Brain microvascular endothelial cell (primary cell): ENCODE measurements around the gene PRKACB.

Experiments used
- DNase-seq: peaks from one replicate; pipeline ENCODE4 v3.0.0-alpha.2; 2020
- H3K27ac ChIP-seq: fragments of 250-450 bp; sonication (Bioruptor Pico); 2 replicates; pipeline ENCODE4 v1.5.1; 2020; ENCODE audit warnings: mild to moderate bottlenecking, moderate library complexity
- H3K27me3 ChIP-seq: fragments of 250-450 bp; sonication (Bioruptor Pico); replicated peaks from 2 replicates; pipeline ENCODE4 v1.5.1; 2020; ENCODE audit warnings: mild to moderate bottlenecking
- H3K36me3 ChIP-seq: fragments of 250-450 bp; sonication (Bioruptor Pico); replicated peaks from 2 replicates; pipeline ENCODE4 v1.5.1; 2020; ENCODE audit warnings: mild to moderate bottlenecking
- H3K4me3 ChIP-seq: 2 replicates; pipeline ENCODE4 v1.5.1; 2011; ENCODE audit warnings: low read depth, mild to moderate bottlenecking, control low read depth, low read length, moderate library complexity
- in situ Hi-C: cut with HindIII; loops from 2 replicates; pipeline ENCODE4 v1.10.0; 2017; ENCODE audit warnings: low sequenced_read_pairs, low pct_ligation_motif_present
- TF ChIP-seq, protein P1 (sequence below): IDR thresholded peaks from 2 replicates; pipeline ENCODE4 v1.5.1; 2011; ENCODE audit warnings: low read depth, mild to moderate bottlenecking, moderate library complexity, low read length, control low read depth, inconsistent platforms; ENCODE audit errors: missing control alignments

PRKACB gene

DNA sequence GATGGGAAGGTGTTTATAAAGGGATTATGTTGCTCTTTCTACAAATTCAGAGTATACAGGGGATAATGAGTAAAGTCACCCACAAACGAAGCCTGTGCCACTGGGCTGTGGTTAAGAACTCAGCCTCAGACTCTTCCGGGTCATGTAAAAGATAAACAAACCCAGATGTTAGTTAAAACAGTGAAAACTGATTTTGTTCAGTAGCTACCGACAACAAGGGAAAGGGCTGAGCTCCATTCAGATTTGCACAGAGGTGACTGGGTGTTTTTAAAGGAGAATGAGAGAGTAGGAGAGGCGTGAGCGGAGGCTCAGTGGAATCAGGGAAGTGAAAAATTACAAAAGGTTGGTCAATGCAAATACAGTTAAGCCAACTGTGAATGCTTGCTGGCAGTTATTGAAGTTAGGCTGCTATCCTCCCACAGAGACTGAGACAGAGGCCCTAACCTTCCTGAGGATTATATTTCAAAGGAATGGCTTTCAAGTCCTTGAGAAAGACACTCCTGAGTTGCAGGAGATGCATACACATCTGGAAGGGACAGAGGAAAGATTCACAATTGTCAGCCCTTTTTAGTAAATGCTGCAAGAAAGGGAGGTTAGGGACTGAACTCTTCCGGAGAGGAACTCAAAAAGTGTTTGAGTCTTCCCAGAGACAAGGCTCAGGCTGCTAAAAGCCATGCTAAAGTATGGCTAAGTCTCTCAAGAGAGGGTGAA lies 127.5 kb downstream of the PRKACB start:
- no peaks in the 10 kb centered on the region for H3K36me3 ChIP-seq
- H3K27me3 ChIP-seq, result no peaks in the 10 kb centered on the region
- in situ Hi-C loops, result no loop called here
- H3K27ac ChIP-seq, result no peak overlapping the region
- no peak overlapping the region for H3K4me3 ChIP-seq
- DNase-seq, result no peak
- TF ChIP-seq, protein P1, sequence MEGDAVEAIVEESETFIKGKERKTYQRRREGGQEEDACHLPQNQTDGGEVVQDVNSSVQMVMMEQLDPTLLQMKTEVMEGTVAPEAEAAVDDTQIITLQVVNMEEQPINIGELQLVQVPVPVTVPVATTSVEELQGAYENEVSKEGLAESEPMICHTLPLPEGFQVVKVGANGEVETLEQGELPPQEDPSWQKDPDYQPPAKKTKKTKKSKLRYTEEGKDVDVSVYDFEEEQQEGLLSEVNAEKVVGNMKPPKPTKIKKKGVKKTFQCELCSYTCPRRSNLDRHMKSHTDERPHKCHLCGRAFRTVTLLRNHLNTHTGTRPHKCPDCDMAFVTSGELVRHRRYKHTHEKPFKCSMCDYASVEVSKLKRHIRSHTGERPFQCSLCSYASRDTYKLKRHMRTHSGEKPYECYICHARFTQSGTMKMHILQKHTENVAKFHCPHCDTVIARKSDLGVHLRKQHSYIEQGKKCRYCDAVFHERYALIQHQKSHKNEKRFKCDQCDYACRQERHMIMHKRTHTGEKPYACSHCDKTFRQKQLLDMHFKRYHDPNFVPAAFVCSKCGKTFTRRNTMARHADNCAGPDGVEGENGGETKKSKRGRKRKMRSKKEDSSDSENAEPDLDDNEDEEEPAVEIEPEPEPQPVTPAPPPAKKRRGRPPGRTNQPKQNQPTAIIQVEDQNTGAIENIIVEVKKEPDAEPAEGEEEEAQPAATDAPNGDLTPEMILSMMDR, result no peak

DNA sequence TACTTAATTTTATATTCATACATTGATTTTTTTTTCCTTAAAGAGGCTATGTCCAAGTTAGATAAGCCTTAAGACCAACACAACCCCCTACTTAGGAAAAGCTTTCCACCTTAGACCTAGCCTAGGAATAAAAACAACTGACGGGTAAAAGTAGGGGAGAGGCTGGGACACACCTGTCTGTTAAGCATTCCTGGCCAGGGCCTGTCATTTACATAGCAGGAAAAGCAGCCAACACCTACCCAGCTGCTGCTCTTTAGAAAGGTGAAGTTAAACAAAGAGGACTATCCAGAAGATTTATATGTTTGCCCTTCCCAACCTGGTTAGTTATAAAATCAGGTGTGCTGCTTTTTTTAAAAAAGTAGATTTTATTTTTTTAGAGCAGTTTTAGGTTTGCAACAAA lies 128.3 kb downstream of the PRKACB start:
- no peak for DNase-seq
- TF ChIP-seq, protein P1, result no peak
- Histone ChIP-seq H3K36me3 (no peaks in the 10 kb centered on the region), H3K4me3 (no peak overlapping the region), H3K27me3 (no peaks in the 10 kb centered on the region), H3K27ac (no peak overlapping the region)
- in situ Hi-C loops, result no loop called here

DNA sequence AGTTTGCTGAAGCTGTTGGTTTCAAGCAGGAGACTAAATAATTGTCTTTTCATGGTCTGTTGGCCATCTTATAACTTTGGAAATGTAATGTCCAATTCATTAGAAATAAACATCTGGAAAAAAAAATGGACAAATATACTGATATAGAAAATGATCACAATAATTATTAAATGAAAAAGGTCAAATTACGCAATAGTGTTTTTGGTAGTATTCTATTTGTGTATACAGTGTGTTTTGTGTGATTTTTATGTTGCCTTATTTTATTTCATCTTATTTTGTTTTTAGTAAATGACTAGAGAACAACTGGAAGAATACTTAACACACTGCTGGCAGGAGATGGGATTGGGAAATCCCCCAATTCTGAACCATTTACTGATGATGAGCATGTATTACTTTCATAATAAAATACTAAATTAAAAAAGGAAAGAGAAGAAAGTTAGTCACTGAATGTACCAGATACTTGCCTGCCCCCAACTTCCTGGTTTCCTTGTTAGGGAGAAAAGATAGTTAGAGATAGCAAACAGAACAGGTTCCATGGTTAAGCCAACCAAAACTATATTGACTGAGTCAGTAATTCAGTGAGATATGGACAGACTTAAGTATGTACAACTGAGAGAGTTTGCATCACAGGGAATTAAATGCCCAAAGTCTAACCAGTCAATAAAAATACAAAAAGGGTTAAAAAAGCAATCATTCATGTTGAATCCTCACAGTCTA lies 133.4 kb downstream of the PRKACB start:
- in situ Hi-C loops, result no loop called here
- H3K36me3 ChIP-seq, result no peaks in the 10 kb centered on the region
- no peak for DNase-seq
- H3K27ac ChIP-seq, result no peak overlapping the region
- no peak overlapping the region for H3K4me3 ChIP-seq
- TF ChIP-seq, protein P1, result no peak
- H3K27me3 ChIP-seq, result no peaks in the 10 kb centered on the region

DNA sequence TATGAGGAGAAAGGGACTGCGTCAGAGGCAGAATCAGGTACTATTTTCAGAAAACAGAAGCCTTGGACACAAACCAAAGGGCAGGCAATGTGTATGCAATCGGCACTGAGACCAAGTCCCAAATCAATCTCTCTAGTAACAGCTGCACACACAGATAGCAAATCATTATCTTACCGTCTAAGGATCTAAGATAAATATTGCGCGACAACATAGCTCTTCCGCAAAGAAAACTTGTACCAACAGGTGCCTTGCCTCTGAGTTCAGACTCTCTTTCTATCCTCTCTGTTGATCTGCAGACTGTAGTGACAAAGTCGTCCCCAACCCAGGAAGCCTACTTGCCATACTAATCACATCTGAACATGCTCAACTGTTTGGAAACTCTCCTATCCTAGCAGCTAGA lies 134.8 kb downstream of the PRKACB start:
- TF ChIP-seq, protein P1, result no peak
- in situ Hi-C loops, result no loop called here
- Histone ChIP-seq H3K27me3 (no peaks in the 10 kb centered on the region), H3K36me3 (no peaks in the 10 kb centered on the region), H3K27ac (no peak overlapping the region), H3K4me3 (no peak overlapping the region)
- DNase-seq, result no peak

DNA sequence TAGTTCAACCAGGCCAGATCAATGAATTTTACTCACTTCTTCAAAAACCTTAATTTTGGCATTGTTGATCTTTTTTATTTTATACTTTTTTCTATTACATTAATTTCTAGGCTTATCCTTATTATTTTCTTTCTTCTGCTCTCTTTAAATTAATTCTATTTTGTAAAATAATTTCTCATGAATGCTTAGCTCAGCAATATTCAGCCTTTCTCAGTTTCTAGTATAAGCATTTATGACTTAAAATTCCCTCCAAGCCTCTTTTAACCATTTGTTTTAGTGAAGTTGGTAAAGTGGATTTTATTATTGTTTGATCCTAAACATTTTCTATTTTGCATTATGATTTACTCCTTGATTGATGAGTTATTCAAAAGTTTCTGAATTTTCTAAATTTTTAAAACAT lies 136.8 kb downstream of the PRKACB start:
- H3K36me3 ChIP-seq, result no peaks in the 10 kb centered on the region
- no peak overlapping the region for H3K27ac ChIP-seq
- H3K27me3 ChIP-seq, result no peaks in the 10 kb centered on the region
- no peak overlapping the region for H3K4me3 ChIP-seq
- in situ Hi-C loops, result no loop called here
- TF ChIP-seq, protein P1, result no peak
- no peak for DNase-seq
